ENCODE measurements around the gene IGF2R.

IGF2R gene

DNA sequence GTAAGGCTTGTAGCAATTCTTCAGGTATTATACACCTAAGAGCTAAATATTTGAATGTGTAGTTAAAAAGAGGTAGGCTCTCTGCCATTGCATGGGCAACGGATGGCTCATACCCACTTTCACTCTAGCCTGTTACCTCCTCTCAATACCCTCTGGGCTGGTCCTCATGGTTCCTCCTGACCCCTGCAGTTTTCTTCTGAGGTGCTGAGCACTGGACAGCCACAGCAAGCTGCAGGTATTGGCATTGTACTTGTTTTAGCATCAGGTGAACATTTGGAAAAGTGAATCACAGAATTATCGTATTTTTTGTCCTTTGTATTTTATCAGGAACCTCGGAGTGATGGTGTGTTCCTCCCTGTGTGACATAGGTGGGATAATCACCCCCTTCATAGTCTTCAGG, 185.6 kb downstream of the IGF2R start:
- peaks cover 0 to 8% (median 5%) of the 10 kb centered on the region in 5 donors for H3K4me1 ChIP-seq (ENCODE audit: control insufficient read depth in 5 of 5, insufficient read depth in 5 of 5, low read length in 5 of 5)
- H3K36me3 ChIP-seq (ENCODE audit: control insufficient read depth in 5 of 5, insufficient read depth in 5 of 5, low read length in 5 of 5): peaks cover 0 to 6% (median 0%) of the 10 kb centered on the region in 5 donors
- H3K27me3 ChIP-seq (ENCODE audit: control insufficient read depth in 5 of 5, insufficient read depth in 4 of 5, low read length in 5 of 5): no peaks in the 10 kb centered on the region
- H3K9ac ChIP-seq (ENCODE audit: low read length in 5 of 5): no peak overlapping the region
- peaks cover 0 to 7% (median 0%) of the 10 kb centered on the region in 5 donors for H3K9me3 ChIP-seq (ENCODE audit: control insufficient read depth in 5 of 5, low read length in 5 of 5)
- no peak overlapping the region for H3K27ac ChIP-seq (ENCODE audit: low read depth, low read length)
- H3K4me3 ChIP-seq (ENCODE audit: low read depth in 1 of 5, low read length in 5 of 5): no peak overlapping the region

DNA sequence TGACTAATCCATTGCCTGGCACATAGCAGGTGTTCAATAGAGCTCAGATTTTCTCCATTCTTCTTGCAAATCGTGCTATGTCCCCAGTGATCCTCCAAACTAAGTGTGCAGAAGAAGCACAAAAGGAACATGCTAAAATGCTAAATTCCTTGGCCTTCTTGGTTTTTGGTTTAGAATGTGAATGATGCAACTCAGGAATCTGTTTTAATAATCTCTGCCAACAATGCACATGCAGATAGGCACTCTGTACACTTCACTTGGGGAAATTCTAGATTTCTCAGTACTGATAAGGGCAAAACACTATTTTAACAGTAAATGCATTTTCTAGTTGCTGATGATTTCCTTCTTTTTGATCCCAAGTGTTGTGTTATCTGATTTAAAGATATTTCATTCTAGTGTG, 188.0 kb downstream of the IGF2R start:
- peaks cover 0 to 6% (median 0%) of the 10 kb centered on the region in 5 donors for H3K36me3 ChIP-seq (ENCODE audit: control insufficient read depth in 5 of 5, insufficient read depth in 5 of 5, low read length in 5 of 5)
- H3K9ac ChIP-seq (ENCODE audit: low read length in 5 of 5): no peak overlapping the region
- H3K9me3 ChIP-seq (ENCODE audit: control insufficient read depth in 5 of 5, low read length in 5 of 5): peaks cover 0 to 7% (median 0%) of the 10 kb centered on the region in 5 donors
- H3K4me3 ChIP-seq (ENCODE audit: low read depth in 1 of 5, low read length in 5 of 5): no peak overlapping the region
- no peak overlapping the region for H3K27ac ChIP-seq (ENCODE audit: low read depth, low read length)
- H3K4me1 ChIP-seq (ENCODE audit: control insufficient read depth in 5 of 5, insufficient read depth in 5 of 5, low read length in 5 of 5): peaks cover 0 to 8% (median 5%) of the 10 kb centered on the region in 5 donors
- H3K27me3 ChIP-seq (ENCODE audit: control insufficient read depth in 5 of 5, insufficient read depth in 4 of 5, low read length in 5 of 5): no peaks in the 10 kb centered on the region

DNA sequence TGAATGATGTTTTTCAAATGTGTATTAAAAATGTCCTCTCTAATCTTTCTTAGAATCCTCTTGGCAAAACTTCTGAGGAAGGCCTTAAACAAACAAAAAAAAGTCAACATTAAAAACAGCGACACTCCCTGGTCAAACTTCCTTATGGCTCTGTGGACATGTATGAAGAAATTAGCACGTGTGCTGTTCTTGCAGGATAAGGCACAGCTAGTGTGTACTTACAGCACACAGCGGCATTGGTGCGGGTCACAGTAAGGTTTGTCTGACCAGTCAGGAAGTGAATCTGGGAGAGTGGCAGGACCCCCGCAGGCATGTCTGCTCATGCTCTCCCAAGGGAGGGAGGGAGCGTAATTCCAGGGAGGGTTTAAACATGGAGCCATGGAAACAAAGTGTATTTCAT, 191.6 kb downstream of the IGF2R start:
- Histone ChIP-seq H3K4me1 (ENCODE audit: control insufficient read depth in 5 of 5, insufficient read depth in 5 of 5, low read length in 5 of 5) (peaks cover 0 to 8% (median 5%) of the 10 kb centered on the region in 5 donors), H3K27ac (ENCODE audit: low read depth, low read length) (no peak overlapping the region), H3K4me3 (ENCODE audit: low read depth in 1 of 5, low read length in 5 of 5) (no peak overlapping the region), H3K27me3 (ENCODE audit: control insufficient read depth in 5 of 5, insufficient read depth in 4 of 5, low read length in 5 of 5) (no peaks in the 10 kb centered on the region), H3K9ac (ENCODE audit: low read length in 5 of 5) (no peak overlapping the region), H3K36me3 (ENCODE audit: control insufficient read depth in 5 of 5, insufficient read depth in 5 of 5, low read length in 5 of 5) (peaks cover 0 to 5% (median 0%) of the 10 kb centered on the region in 5 donors), H3K9me3 (ENCODE audit: control insufficient read depth in 5 of 5, low read length in 5 of 5) (no peaks in the 10 kb centered on the region)
